Measurements from ENCODE around the gene VPS50. TPM values are rescaled to one million over a fixed set of nuclear protein-coding genes. Genes with fewer than 3 reads are reported as not detected.

The VPS50 gene
- total and polyA plus RNA-seq, 8 donors = 3.3 to 18.9 (median 9.5) TPM

GRCh38 chr7:93307131-93307660, 75.0 kb downstream of the VPS50 start:
- DNase-seq (no peak), FAIRE-seq (no peak), ATAC-seq (no peak)
- H3K27me3 ChIP-seq = no peaks in the 10 kb centered on the region
- H3K4me3 ChIP-seq = no peak overlapping the region
- 67 to 69% methylated on average over 5 of the region's 5 CpGs for WGBS, 2 donors
- no peaks in the 10 kb centered on the region for H3K9me3 ChIP-seq
- H3K36me3 ChIP-seq = peaks cover 0 to 9% (median 0%) of the 10 kb centered on the region in 3 donors
- no peak for TF ChIP-seq CTCF (IDR thresholded peaks at IDR 0.05)
- no peak overlapping the region for H3K27ac ChIP-seq
- intact Hi-C loops (cut with DNase I) = no loop called here
- H3K4me1 ChIP-seq = no peaks in the 10 kb centered on the region

DNA sequence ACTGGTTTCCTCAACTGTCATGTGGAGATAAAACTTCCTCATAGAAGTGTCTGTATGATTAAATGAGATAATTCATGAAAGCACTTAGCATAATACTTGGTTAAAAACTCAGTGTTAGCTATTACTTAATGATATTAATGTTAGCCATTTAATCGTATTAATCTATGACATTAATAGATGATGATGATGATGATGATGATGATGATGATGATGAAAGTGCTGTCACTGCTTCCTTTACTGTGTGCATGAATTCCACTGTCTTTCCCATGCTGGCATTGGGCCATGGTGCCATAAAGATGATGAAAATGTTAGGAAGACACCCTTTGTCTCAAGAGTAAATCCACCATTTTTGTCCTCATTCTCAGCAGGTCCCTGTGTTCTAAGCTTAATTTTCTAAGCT, 75.8 kb downstream of the VPS50 start:
- ATAC-seq = no peak
- Histone ChIP-seq H3K36me3 (peaks cover 0 to 9% (median 0%) of the 10 kb centered on the region in 3 donors), H3K4me3 (no peak overlapping the region), H3K9me3 (no peaks in the 10 kb centered on the region), H3K4me1 (no peaks in the 10 kb centered on the region), H3K27ac (no peak overlapping the region), H3K27me3 (no peaks in the 10 kb centered on the region)
- TF ChIP-seq CTCF (IDR thresholded peaks at IDR 0.05) = no peak
- no peak for DNase-seq
- intact Hi-C loops (cut with DNase I) = no loop called here
- no peak for FAIRE-seq
- 93 to 95% methylated on average over 1 of the region's 1 CpG for WGBS, 2 donors

GRCh38 chr7:93310346-93310745, 78.2 kb downstream of the VPS50 start:
- Histone ChIP-seq H3K27me3 (no peaks in the 10 kb centered on the region), H3K4me3 (no peak overlapping the region), H3K4me1 (no peaks in the 10 kb centered on the region), H3K36me3 (peaks cover 0 to 9% (median 0%) of the 10 kb centered on the region in 3 donors), H3K27ac (no peak overlapping the region), H3K9me3 (no peaks in the 10 kb centered on the region)
- DNase-seq (no peak), FAIRE-seq (no peak), ATAC-seq (no peak)
- TF ChIP-seq CTCF (IDR thresholded peaks at IDR 0.05) = no peak
- intact Hi-C loops (cut with DNase I) = no loop called here
- WGBS, 2 donors = 87 to 95% methylated on average over 4 of the region's 4 CpGs

DNA sequence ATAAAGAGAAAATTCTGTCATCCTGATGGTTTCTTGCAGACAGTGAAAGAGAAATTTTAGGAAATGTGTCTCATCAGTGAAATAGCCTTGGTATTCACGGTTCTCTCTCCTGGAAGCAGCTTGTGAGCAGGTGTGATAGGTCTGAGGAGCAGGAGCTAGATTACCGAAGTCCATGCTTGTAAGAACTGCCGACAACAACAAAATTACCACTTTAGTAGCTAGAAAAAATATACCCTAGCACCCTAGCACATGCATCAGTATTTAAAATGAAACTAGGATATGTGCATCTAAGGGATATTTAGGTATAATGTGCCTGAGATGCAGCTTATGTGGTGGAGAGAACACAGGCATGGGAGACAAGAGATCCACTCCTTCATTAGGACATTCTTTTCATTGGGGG, 82.3 kb downstream of the VPS50 start:
- DNase-seq (no peak), ATAC-seq (no peak), FAIRE-seq (no peak)
- no peaks in the 10 kb centered on the region for H3K27me3 ChIP-seq
- H3K9me3 ChIP-seq = no peaks in the 10 kb centered on the region
- no peaks in the 10 kb centered on the region for H3K4me1 ChIP-seq
- no peak overlapping the region for H3K27ac ChIP-seq
- no peaks in the 10 kb centered on the region for H3K36me3 ChIP-seq
- H3K4me3 ChIP-seq = no peak overlapping the region
- no peak for TF ChIP-seq CTCF (IDR thresholded peaks at IDR 0.05)
- intact Hi-C loops (cut with DNase I) = no loop called here
- WGBS, 2 donors = 85 to 91% methylated on average over 3 of the region's 3 CpGs

- no peak overlapping the region for H3K4me3 ChIP-seq
- H3K27ac ChIP-seq = no peak overlapping the region
- no peaks in the 10 kb centered on the region for H3K27me3 ChIP-seq
- ATAC-seq = no peak
- no peak for TF ChIP-seq CTCF (IDR thresholded peaks at IDR 0.05)
- 95 to 97% methylated on average over 2 of the region's 2 CpGs for WGBS, 2 donors
- no peaks in the 10 kb centered on the region for H3K9me3 ChIP-seq
- no peak for DNase-seq
- H3K36me3 ChIP-seq = peaks cover 0 to 3% (median 0%) of the 10 kb centered on the region in 3 donors
- intact Hi-C loops (cut with DNase I) = no loop called here
- no peak for FAIRE-seq
- no peaks in the 10 kb centered on the region for H3K4me1 ChIP-seq
Measured at GRCh38 chr7:93315896-93316295, 83.7 kb downstream of the VPS50 start.

Data from pancreas (tissue), 10 donors.